Measurements from ENCODE around the gene AK9.
A peak's percentile ranks its signal among the peaks of the same experiment; 100 is the strongest.

The AK9 gene

GRCh38 chr6:109508166-109508860 is 182.7 kb downstream of the AK9 start:
- DNase-seq = no peak

GRCh38 chr6:109507490-109508072 is 183.4 kb downstream of the AK9 start:
- no peak for DNase-seq

- DNase-seq = no peak
Observed at GRCh38 chr6:109506841-109507240, 184.2 kb downstream of the AK9 start.

GRCh38 chr6:109506314-109506713 is 184.7 kb downstream of the AK9 start:
- no peak for DNase-seq

- DNase-seq = no peak
Observed at GRCh38 chr6:109503327-109504224, 187.4 kb downstream of the AK9 start.

GRCh38 chr6:109498936-109499335 is 192.1 kb downstream of the AK9 start:
- no peak for DNase-seq

- no peak for DNase-seq
Observed at GRCh38 chr6:109498052-109498451, 192.9 kb downstream of the AK9 start.

- no peak for DNase-seq
Observed at GRCh38 chr6:109496036-109496772, 194.8 kb downstream of the AK9 start.

GRCh38 chr6:109493865-109494264 is 197.1 kb downstream of the AK9 start:
- DNase-seq = no peak

- no peak for DNase-seq
Observed at GRCh38 chr6:109491207-109491938, 199.6 kb downstream of the AK9 start.

- no peak for DNase-seq
Observed at GRCh38 chr6:109490713-109491112, 200.3 kb downstream of the AK9 start.

GRCh38 chr6:109488001-109488400 is 203.0 kb downstream of the AK9 start:
- DNase-seq = no peak

GRCh38 chr6:109486068-109486467 is 204.9 kb downstream of the AK9 start:
- no peak for DNase-seq

GRCh38 chr6:109485266-109485935 is 205.6 kb downstream of the AK9 start:
- DNase-seq = no peak

GRCh38 chr6:109484122-109484521 is 206.9 kb downstream of the AK9 start:
- no peak for DNase-seq

GRCh38 chr6:109483735-109484057 is 207.3 kb downstream of the AK9 start:
- no peak for DNase-seq

- peak; percentile 90 for DNase-seq
Observed at GRCh38 chr6:109482905-109483734, 207.9 kb downstream of the AK9 start, which contains the start of gene ZBTB24. Gene ZBTB24 (minus strand): TSS chr6:109483219. CDS start chr6:109482026, 1,193 bp downstream.

GRCh38 chr6:109480993-109481480 is 210.0 kb downstream of the AK9 start:
- DNase-seq = no peak

- DNase-seq = no peak
Observed at GRCh38 chr6:109478841-109479624, 212.0 kb downstream of the AK9 start.

Data from fibroblast of skin of right quadriceps (primary cell).